Fibroblast of lung (primary cell): Measurements from ENCODE around the gene GSG1L. TPM values are rescaled to one million over a fixed set of nuclear protein-coding genes. Genes with fewer than 3 reads are reported as not detected.

Experiments
- DNase-seq, 2 donors: peaks; one replicate each; pipeline versions ENCODE4 v3.0.0 to v3.0.0-alpha.2; 2010; ENCODE audit warnings: low read depth in 2 of 2
- H2AFZ ChIP-seq: 2 replicates; pipeline ENCODE4 v1.5.1; 2012; ENCODE audit warnings: low read length, control low read depth, inconsistent platforms
- H3K27ac ChIP-seq: 2 replicates; pipeline ENCODE4 v1.5.1; 2011; ENCODE audit warnings: low read length, control low read depth; ENCODE audit not compliant: insufficient read depth
- H3K27me3 ChIP-seq: 2 replicates; pipeline ENCODE4 v1.5.1; 2011; ENCODE audit warnings: mild to moderate bottlenecking, low read length; ENCODE audit not compliant: control insufficient read depth, insufficient read depth
- H3K36me3 ChIP-seq: 2 replicates; pipeline ENCODE4 v1.5.1; 2011; ENCODE audit warnings: low read length; ENCODE audit not compliant: control insufficient read depth, insufficient read depth
- H3K4me1 ChIP-seq: 2 replicates; pipeline ENCODE4 v1.5.1; 2011; ENCODE audit warnings: low read length; ENCODE audit not compliant: control insufficient read depth, insufficient read depth; ENCODE audit errors: extremely low read depth
- H3K4me2 ChIP-seq: 2 replicates; pipeline ENCODE4 v1.5.1; 2011; ENCODE audit warnings: low read length, control low read depth; ENCODE audit not compliant: insufficient read depth; ENCODE audit errors: extremely low read depth
- H3K4me3 ChIP-seq, 4 experiments: fragments of 200-600 bp in 1 of 4; sonication (generic) in 1 of 4; replicated peaks in 1 of 4; 2 replicates each; pipeline ENCODE4 v1.5.1; 2011 to 2016; ENCODE audit warnings: low read length in 4 of 4, low read depth in 3 of 4, mild to moderate bottlenecking in 3 of 4, control low read depth in 2 of 4, inconsistent platforms in 1 of 4, mixed read lengths in 1 of 4; ENCODE audit not compliant: insufficient read depth in 1 of 4; ENCODE audit errors: control extremely low read depth in 1 of 4
- H3K79me2 ChIP-seq: 2 replicates; pipeline ENCODE4 v1.5.1; 2012; ENCODE audit warnings: mild to moderate bottlenecking, low read length, inconsistent platforms; ENCODE audit not compliant: control insufficient read depth, insufficient read depth
- H3K9ac ChIP-seq: 2 replicates; pipeline ENCODE4 v1.5.1; 2011; ENCODE audit warnings: mild to moderate bottlenecking, low read length, control low read depth; ENCODE audit not compliant: insufficient read depth
- H3K9me3 ChIP-seq: 2 replicates; pipeline ENCODE4 v1.5.1; 2012; ENCODE audit warnings: low read depth, low read length; ENCODE audit not compliant: control insufficient read depth, insufficient read depth
- H4K20me1 ChIP-seq: 2 replicates; pipeline ENCODE4 v1.5.1; 2011; ENCODE audit warnings: low read length; ENCODE audit not compliant: control insufficient read depth, insufficient read depth; ENCODE audit errors: extremely low read depth
- EZH2 ChIP-seq: IDR thresholded peaks from 2 replicates; pipeline ENCODE4 v1.5.1; 2012; ENCODE audit warnings: low read length, control low read depth, mild to moderate bottlenecking; ENCODE audit errors: missing control alignments
- polyA plus RNA-seq, 2 donors: library from polyadenylated mRNA; depleted of rRNA in 1 of 2; stranded (reverse) in 1 of 2; unstranded in 1 of 2; fragments of >200 nt; gene quantifications; 2 replicates each; pipeline ENCODE4 v1.2.1, GENCODE V29; 2011 to 2012; ENCODE audit warnings: missing spikeins in 1 of 2
- total RNA-seq: library from RNA; depleted of rRNA; stranded (reverse); fragments of >200 nt; gene quantifications from 2 replicates; pipeline ENCODE4 v1.2.1, GENCODE V29; 2014
- TF ChIP-seq, protein P1 (sequence below), 2 donors: IDR thresholded peaks in 1 of 2; conservative IDR thresholded peaks in 1 of 2; 1 replicate in 1 of 2; 2 replicates in 1 of 2; pipeline ENCODE4 v1.5.1; 2011 to 2012; ENCODE audit warnings: low read length in 2 of 2, control low read depth in 1 of 2, inconsistent platforms in 1 of 2, low read depth in 1 of 2, mild to moderate bottlenecking in 1 of 2

GSG1L gene
- total and polyA plus RNA-seq, 2 donors (not counting 1 experiment from before 2014, with no cell fraction given) = not detected

DNA sequence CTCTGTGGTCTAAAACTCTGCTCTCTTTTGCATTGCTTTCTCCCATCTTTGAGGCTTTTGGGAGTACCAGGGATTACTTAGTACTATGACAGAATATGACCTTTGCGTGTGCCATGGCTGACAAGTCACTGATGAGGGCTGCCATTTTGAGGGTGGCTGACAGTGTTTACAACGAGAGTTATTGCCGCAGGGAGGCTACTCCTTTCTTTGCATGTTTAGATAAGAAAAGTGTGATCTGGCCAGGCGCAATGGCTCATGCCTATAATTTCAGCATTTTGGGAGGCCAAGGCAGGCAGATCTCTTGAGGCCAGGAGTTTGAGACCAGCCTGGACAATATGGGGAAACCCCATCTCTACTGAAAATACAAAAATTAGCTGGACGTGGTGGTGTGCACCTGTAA is 77.5 kb downstream of the GSG1L start:
- Histone ChIP-seq H3K36me3 (no peaks in the 10 kb centered on the region), H3K4me2 (no peak overlapping the region), H4K20me1 (no peaks in the 10 kb centered on the region), H3K27ac (no peak overlapping the region), H3K9ac (no peak overlapping the region), H3K4me3 (no peak overlapping the region), H2AFZ (no peak overlapping the region), H3K79me2 (no peaks in the 10 kb centered on the region), H3K4me1 (no peaks in the 10 kb centered on the region), H3K27me3 (no peaks in the 10 kb centered on the region), H3K9me3 (no peaks in the 10 kb centered on the region)
- DNase-seq = no peak
- TF ChIP-seq, protein P1, sequence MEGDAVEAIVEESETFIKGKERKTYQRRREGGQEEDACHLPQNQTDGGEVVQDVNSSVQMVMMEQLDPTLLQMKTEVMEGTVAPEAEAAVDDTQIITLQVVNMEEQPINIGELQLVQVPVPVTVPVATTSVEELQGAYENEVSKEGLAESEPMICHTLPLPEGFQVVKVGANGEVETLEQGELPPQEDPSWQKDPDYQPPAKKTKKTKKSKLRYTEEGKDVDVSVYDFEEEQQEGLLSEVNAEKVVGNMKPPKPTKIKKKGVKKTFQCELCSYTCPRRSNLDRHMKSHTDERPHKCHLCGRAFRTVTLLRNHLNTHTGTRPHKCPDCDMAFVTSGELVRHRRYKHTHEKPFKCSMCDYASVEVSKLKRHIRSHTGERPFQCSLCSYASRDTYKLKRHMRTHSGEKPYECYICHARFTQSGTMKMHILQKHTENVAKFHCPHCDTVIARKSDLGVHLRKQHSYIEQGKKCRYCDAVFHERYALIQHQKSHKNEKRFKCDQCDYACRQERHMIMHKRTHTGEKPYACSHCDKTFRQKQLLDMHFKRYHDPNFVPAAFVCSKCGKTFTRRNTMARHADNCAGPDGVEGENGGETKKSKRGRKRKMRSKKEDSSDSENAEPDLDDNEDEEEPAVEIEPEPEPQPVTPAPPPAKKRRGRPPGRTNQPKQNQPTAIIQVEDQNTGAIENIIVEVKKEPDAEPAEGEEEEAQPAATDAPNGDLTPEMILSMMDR (conservative IDR thresholded peaks at IDR 0.05 in 1 of 2, IDR thresholded peaks at IDR 0.05 in 1 of 2; ENCODE audit: low read depth in 1 of 2, low read length in 2 of 2) = no peak
- TF ChIP-seq EZH2 = no peak

DNA sequence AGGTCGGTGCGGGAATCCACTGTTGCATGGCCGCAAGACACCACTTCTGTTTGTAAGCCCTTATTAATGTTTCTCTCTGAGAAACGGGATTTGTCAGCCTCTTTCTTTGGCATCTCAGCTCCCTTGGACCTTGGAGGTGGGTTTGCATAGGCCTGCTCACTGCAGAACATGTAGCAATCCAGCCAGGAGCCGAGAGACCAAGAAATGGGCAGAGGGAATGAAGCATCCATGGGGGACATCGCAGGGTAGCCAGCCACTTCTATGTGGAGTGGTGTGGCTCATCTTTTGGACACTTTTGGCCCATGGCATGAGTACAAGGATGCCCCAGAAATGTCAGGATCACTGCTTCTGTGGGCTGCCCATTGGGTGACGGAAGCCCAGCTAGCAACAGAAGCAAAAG is 79.4 kb downstream of the GSG1L start:
- Histone ChIP-seq H3K4me1 (no peaks in the 10 kb centered on the region), H2AFZ (no peak overlapping the region), H3K9me3 (no peaks in the 10 kb centered on the region), H3K4me3 (no peak overlapping the region), H3K4me2 (no peak overlapping the region), H3K36me3 (no peaks in the 10 kb centered on the region), H3K27me3 (no peaks in the 10 kb centered on the region), H4K20me1 (no peaks in the 10 kb centered on the region), H3K27ac (no peak overlapping the region), H3K9ac (no peak overlapping the region), H3K79me2 (no peaks in the 10 kb centered on the region)
- TF ChIP-seq, protein P1 (conservative IDR thresholded peaks at IDR 0.05 in 1 of 2, IDR thresholded peaks at IDR 0.05 in 1 of 2; ENCODE audit: low read depth in 1 of 2, low read length in 2 of 2) = no peak
- no peak for TF ChIP-seq EZH2
- DNase-seq = no peak

GRCh38 chr16:27983244-27983643 is 80.3 kb downstream of the GSG1L start:
- Histone ChIP-seq H3K9me3 (no peaks in the 10 kb centered on the region), H3K27me3 (no peaks in the 10 kb centered on the region), H3K27ac (no peak overlapping the region), H3K79me2 (no peaks in the 10 kb centered on the region), H3K4me3 (no peak overlapping the region), H4K20me1 (no peaks in the 10 kb centered on the region), H3K4me2 (no peak overlapping the region), H2AFZ (no peak overlapping the region), H3K9ac (no peak overlapping the region), H3K36me3 (no peaks in the 10 kb centered on the region), H3K4me1 (no peaks in the 10 kb centered on the region)
- TF ChIP-seq, protein P1 (conservative IDR thresholded peaks at IDR 0.05 in 1 of 2, IDR thresholded peaks at IDR 0.05 in 1 of 2; ENCODE audit: low read depth in 1 of 2, low read length in 2 of 2) = no peak
- TF ChIP-seq EZH2 = no peak
- DNase-seq = no peak
